ENCODE results near the gene FSHR.

GRCh38 chr2:49003201-49003600 is 151.1 kb downstream of the FSHR start:
- TF ChIP-seq, protein P1, sequence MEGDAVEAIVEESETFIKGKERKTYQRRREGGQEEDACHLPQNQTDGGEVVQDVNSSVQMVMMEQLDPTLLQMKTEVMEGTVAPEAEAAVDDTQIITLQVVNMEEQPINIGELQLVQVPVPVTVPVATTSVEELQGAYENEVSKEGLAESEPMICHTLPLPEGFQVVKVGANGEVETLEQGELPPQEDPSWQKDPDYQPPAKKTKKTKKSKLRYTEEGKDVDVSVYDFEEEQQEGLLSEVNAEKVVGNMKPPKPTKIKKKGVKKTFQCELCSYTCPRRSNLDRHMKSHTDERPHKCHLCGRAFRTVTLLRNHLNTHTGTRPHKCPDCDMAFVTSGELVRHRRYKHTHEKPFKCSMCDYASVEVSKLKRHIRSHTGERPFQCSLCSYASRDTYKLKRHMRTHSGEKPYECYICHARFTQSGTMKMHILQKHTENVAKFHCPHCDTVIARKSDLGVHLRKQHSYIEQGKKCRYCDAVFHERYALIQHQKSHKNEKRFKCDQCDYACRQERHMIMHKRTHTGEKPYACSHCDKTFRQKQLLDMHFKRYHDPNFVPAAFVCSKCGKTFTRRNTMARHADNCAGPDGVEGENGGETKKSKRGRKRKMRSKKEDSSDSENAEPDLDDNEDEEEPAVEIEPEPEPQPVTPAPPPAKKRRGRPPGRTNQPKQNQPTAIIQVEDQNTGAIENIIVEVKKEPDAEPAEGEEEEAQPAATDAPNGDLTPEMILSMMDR (IDR thresholded peaks at IDR 0.05 in 4 of 5, conservative IDR thresholded peaks at IDR 0.05 in 1 of 5) = no peak
- no peak for TF ChIP-seq POLR2A (IDR thresholded peaks at IDR 0.05)

Measured in gastrocnemius medialis (tissue), 4 donors.